HG03442 (cell line): ENCODE measurements around the gene SERINC2.

ENCODE experiments used
- ATAC-seq: cut with Tn5 transposase; IDR thresholded peaks from one replicate; pipeline ENCODE4 v1.9.1; 2021; ENCODE audit warnings: mild to moderate bottlenecking, moderate library complexity; ENCODE audit not compliant: unreplicated experiment

SERINC2 gene

DNA sequence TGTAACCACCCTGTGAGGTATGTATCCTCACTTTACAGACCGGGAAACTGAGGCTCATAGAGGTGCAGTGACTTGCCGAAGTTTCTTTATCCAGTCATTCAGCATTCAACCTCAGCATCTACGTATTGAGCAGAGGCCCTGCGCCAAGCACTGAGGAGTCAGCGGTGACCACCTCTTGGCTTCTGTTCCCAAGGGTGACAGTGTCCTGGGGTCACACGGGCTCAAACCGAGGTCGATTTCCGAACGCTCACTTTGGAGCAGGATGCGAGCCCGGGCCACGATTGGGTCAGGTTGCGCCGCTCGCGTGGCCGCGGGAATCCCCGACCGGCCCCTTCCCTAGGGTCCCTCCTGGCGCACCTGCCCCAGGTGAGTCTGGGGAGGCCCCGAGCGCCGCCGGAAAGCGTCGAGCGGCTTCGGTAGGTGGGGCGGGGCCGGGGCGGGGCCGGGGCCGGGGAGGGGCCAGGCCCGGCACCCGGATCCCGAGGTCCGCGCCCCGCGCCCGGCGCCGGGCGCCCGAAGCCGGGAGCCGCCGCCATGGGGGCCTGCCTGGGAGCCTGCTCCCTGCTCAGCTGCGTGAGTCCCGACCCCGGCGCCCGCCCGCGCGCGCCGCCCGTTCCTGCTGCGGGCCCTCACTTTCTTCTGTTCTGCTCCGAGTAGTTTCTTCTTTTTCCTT is at the start of gene SERINC2:
SERINC2 (plus strand) TSS at position 482 of the 673 bp plus-strand sequence; CDS start at position 535, 53 bp downstream.
- no peak for ATAC-seq

DNA sequence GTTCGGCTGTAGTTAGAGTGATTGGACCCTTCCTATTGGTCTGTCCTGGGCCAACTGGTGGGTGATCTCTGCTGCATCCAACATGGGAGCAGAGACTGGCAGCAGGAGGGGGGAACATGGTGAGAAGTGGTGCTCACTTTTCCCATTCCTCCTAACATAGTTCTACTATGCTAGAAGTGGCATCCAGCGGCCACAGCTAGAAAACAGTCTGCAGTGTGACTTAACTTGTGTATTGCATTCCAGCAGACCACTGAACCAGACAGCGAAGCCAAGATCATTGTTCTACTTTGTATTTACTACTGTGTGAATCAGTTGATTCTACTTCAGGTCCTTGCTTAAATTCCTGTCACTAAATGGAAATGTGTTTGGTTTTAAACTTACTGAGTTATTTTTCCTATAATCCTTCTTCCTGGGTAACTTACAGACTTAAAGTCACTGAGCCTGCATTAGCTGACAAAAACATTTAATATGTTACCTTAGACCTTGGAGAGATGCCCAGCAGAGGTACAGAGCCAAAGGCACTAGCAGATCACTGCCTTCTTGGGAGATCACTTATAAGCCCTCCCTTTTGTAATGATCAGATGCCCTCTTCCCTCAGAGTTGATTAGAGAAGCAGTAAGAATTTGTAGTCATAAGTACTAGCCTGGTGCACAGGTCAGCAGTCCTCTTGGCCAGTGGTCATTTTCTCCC is 48.3 kb upstream of the SERINC2 start:
- no peak for ATAC-seq

DNA sequence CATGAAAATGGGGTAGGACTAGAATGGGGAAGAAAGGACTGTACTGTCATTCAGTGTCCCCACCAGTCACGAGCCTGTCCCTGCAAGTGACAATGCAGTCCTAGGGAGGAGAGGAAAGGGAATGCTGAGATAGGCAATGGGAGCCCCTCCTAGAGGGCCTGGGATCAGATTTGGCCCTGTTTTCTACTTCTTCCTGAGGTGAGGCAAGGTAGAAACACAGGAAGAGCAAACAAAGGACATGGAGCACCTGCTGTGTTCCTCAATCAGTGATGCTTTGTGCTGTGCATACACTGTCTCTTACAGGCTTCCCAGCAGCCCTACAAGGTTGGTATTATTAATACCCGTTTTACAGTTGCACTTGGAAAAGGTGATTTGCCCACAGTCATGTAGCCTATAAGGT is 46.2 kb upstream of the SERINC2 start:
- no peak for ATAC-seq

DNA sequence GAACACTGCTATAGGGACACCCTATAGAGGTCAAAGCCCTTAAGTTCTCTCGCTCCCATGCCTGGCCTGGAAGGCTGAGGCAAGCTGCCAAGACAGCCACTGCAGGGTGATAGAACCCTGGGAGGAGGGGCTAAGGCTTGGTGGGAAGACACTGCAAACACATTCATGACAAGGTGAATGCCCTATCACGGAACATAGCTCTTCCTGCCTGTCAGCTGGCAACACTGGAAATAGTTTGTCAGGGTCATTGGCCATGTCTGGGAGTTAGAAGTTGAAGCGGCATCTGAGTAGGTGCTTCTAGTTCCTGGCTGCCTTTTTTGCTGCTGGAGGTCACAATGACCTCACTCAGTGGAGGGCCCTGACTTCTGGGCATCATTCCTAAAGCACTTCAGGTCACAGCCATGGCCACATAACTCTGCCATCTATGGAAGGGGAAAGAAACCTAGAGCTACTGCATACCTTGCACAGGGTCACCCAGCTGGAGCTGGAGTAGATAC is 44.4 kb upstream of the SERINC2 start:
- no peak for ATAC-seq

DNA sequence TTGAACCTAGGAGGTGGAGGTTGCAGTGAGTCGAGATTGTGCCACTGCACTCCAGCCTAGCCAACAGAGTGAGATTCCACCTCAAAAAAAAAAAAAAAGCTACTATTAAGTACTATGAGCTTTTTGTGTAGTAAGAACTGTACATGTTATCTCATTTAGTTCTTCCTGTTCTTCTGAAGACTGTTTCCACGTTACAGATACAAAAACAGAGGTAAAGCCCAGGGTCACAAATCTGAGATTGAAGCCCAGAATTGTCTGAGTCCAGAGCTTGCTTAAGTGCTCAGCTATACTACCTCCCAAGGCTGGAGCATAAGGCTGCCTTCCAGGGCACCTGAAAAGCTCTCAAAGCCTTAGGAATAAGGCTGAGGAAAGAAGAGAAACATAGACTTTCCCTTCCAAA is 43.0 kb upstream of the SERINC2 start:
- no peak for ATAC-seq

GRCh38 chr1:31370565-31370964 is 42.4 kb upstream of the SERINC2 start:
- ATAC-seq, result no peak

- ATAC-seq, result no peak
Observed at GRCh38 chr1:31371121-31371959, 41.7 kb upstream of the SERINC2 start.

- no peak for ATAC-seq
Observed at GRCh38 chr1:31372051-31372450, 41.0 kb upstream of the SERINC2 start.

GRCh38 chr1:31372751-31373055 is 40.3 kb upstream of the SERINC2 start:
- no peak for ATAC-seq

GRCh38 chr1:31373056-31373896 is 39.7 kb upstream of the SERINC2 start, which contains the start of gene FABP3:
TSS of gene FABP3 (minus strand) at chr1:31373076. CDS start at chr1:31373014, 62 bp downstream.
- no peak for ATAC-seq

- no peak for ATAC-seq
Observed at GRCh38 chr1:31373897-31374486, 39.0 kb upstream of the SERINC2 start.

DNA sequence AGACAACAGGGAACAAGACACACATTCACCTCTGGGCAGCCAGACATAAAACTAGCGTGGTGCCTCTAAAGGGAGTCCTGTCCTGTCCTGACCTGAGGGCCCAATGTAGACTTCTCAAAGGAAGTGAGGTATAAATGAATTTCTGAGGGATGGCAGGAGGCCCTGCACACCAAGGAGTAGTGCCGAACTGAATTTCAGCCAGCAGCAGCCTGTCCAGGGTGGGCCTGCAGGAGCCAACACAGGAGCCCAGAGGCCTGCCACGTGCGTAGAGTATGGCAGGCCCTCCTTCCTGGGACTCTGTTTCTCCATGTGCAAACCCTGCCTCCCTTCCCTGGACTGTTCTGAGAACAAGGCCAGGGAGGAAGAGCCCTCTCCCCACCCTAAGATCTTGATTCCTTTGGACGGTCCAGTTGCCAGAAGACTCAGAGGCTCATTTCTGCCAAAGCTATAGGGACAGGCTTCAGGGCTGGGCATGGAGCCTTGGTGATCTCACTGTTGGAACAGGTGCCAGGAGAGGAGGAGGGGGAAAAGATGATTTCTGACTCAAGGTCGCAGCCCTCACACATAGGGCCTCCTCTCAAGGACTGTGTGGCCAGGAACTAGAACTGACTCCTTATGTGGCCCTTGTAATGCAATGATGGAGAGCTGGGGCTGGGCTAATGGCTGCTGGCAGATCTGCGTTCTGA is 38.4 kb upstream of the SERINC2 start:
- ATAC-seq, result no peak

- no peak for ATAC-seq
Observed at GRCh38 chr1:31376375-31377134, 36.5 kb upstream of the SERINC2 start.

DNA sequence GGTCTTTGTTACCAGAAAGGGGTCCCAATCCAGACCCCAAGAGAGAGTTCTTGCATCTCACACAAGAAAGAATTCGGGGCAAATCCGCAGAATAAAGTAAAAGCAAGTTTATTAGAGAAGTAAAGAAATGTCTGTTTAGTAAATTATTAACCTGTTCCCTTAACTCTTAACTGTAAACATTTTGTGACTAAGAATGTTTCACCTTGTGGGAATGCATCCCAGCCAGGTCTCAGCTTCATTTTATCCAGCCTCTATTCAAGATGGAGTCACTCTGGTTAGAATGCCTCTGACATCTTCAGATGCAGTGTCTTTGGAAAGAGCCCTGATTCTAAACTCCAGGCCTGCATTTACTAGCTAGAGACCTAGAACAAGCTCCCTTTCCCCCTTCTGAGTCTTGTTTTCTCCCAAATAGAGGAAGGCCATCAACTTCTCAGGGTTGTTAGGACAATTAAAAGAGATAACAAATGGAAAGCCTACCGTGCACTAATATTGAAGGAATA is 35.6 kb upstream of the SERINC2 start:
- no peak for ATAC-seq

GRCh38 chr1:31378001-31378400 is 35.0 kb upstream of the SERINC2 start:
- ATAC-seq, result no peak

GRCh38 chr1:31380181-31380580 is 32.8 kb upstream of the SERINC2 start:
- ATAC-seq, result no peak

DNA sequence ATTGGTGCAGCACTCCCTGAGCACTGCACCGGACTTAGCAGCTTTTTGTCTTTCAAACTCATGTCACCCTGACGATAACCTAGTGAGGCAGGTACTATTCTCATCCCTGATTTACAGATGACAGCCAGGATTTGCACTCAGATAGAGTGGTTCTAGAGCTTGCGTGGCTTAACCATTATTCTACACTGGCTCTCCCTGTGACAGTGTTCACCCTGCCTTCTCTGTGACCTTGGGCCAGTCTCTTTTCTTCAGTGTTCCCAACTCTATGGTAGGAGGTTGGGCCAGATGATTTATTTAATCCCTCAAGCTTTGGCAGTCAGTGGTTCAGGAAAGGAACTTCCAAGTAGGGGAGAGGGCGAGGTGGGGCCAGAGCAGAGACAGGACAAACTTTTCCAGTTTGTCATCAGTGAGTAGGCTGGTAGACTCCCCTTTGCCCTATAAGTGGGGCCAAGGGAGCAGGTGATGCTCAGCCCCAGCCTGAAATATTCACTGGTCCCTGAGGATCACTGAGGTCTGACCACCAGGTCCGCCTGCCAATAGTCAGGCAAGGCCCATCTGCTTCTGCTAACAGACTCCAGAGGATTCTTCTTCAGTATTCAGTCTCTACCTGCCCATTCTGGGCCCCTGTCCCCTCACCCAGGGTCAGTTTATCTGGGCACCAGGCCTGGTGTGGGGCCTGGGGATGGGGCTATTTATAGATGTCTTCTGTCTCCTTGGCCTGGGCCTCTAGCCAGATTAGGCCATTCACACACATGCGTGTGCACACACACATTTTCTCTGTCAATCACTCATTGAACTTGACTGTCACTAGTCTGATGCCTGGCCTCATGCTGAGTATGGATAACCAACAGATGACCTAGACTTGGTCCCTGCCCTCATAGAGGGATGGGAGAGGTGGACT is 31.4 kb upstream of the SERINC2 start:
- ATAC-seq, result no peak
